HepG2 (cell line): ENCODE data around the gene EGFR. TPM values are rescaled to one million over a fixed set of nuclear protein-coding genes. Genes with fewer than 3 reads are reported as not detected.

Experiments used
- FOSL2 ChIP-seq: sonication (generic); formaldehyde crosslinking; IDR thresholded peaks from 2 replicates; pipeline ENCODE4 v1.4.0; 2020; ENCODE audit warnings: missing genetic modification reagents
- HOXA3 ChIP-seq: sonication (generic); formaldehyde crosslinking; IDR thresholded peaks from 2 replicates; pipeline ENCODE4 v1.5.0; 2020; ENCODE audit warnings: missing genetic modification reagents
- MAF1 ChIP-seq: sonication (generic); formaldehyde crosslinking; IDR thresholded peaks from 2 replicates; pipeline ENCODE4 v1.5.0; 2020; ENCODE audit warnings: missing genetic modification reagents, borderline replicate concordance
- PHF21A ChIP-seq: sonication (generic); formaldehyde crosslinking; IDR thresholded peaks from 2 replicates; pipeline ENCODE4 v1.5.0; 2020; ENCODE audit warnings: mild to moderate bottlenecking, missing genetic modification reagents
- POGZ ChIP-seq: sonication (generic); formaldehyde crosslinking; IDR thresholded peaks from 2 replicates; pipeline ENCODE4 v1.4.0; 2020; ENCODE audit warnings: mild to moderate bottlenecking, missing genetic modification reagents
- SNAPC2 ChIP-seq: sonication (generic); formaldehyde crosslinking; IDR thresholded peaks from 2 replicates; pipeline ENCODE4 v1.8.1; 2022; ENCODE audit warnings: mild to moderate bottlenecking, missing genetic modification reagents
- TAF1 ChIP-seq: sonication (generic); formaldehyde crosslinking; IDR thresholded peaks from 2 replicates; pipeline ENCODE4 v1.4.0; 2020; ENCODE audit warnings: missing genetic modification reagents
- ZFP36 ChIP-seq: fragments of 150-350 bp; IDR thresholded peaks from 2 replicates; pipeline ENCODE4 v1.6.1; 2018; ENCODE audit warnings: borderline replicate concordance, low read length, low read depth; ENCODE audit not compliant: partially characterized antibody
- ZNF234 ChIP-seq: sonication (generic); formaldehyde crosslinking; conservative IDR thresholded peaks from 2 replicates; pipeline ENCODE4 v1.5.1; 2020; ENCODE audit warnings: mild to moderate bottlenecking, missing genetic modification reagents
- ZNF468 ChIP-seq: sonication (generic); formaldehyde crosslinking; IDR thresholded peaks from 2 replicates; pipeline ENCODE4 v1.8.0; 2022; ENCODE audit warnings: mild to moderate bottlenecking, moderate library complexity, missing genetic modification reagents
- ZNF546 ChIP-seq: sonication (generic); formaldehyde crosslinking; conservative IDR thresholded peaks from 2 replicates; pipeline ENCODE4 v1.8.1; 2023; ENCODE audit warnings: mild to moderate bottlenecking, missing genetic modification reagents
- ZNF660 ChIP-seq: sonication (generic); formaldehyde crosslinking; IDR thresholded peaks from 2 replicates; pipeline ENCODE4 v1.5.1; 2020; ENCODE audit warnings: mild to moderate bottlenecking, low read depth, missing genetic modification reagents, borderline replicate concordance
- polyA plus RNA-seq, 8 experiments: library from polyadenylated mRNA; depleted of rRNA in 3 of 8; stranded (reverse) in 7 of 8; unstranded in 1 of 8; fragments of >200 nt; fragmentation: Illumina TruSeq in 4 of 8; extraction: Trizol in 4 of 8; gene quantifications; 2 replicates each; pipeline versions ENCODE4 v1.2.1 to v1.2.3, GENCODE V29; 2011 to 2016; ENCODE audit warnings: low read depth in 4 of 8, missing spikeins in 1 of 8, mixed read lengths in 1 of 8; ENCODE audit not compliant: insufficient read depth in 1 of 8
- total RNA-seq, 5 experiments: library from RNA; depleted of rRNA; stranded (reverse); fragments of >200 nt; fragmentation: Illumina TruSeq; extraction: Trizol; gene quantifications; 2 replicates each; pipeline ENCODE4 v1.2.3, GENCODE V29; 2016; ENCODE audit warnings: low read depth in 1 of 5
- TF ChIP-seq, protein P1 (sequence below): sonication (generic); formaldehyde crosslinking; IDR thresholded peaks from 2 replicates; pipeline ENCODE4 v1.5.1; 2020; ENCODE audit warnings: missing genetic modification reagents, mild to moderate bottlenecking, borderline replicate concordance
- TF ChIP-seq, protein P2 (sequence below): IDR thresholded peaks from 2 replicates; pipeline ENCODE4 v1.6.1; 2016; ENCODE audit warnings: missing genetic modification reagents, missing compliant biosample characterization
- TF ChIP-seq, protein P3 (sequence below): sonication (generic); formaldehyde crosslinking; IDR thresholded peaks from 2 replicates; pipeline ENCODE4 v1.4.0; 2020; ENCODE audit warnings: missing genetic modification reagents
- TF ChIP-seq, protein P4 (sequence below), 2 experiments: sonication (generic) in 1 of 2; formaldehyde crosslinking in 1 of 2; IDR thresholded peaks; 2 replicates each; pipeline versions ENCODE4 v1.4.0 to v1.6.1; 2016 to 2020; ENCODE audit warnings: borderline replicate concordance in 1 of 2, low read depth in 1 of 2, mild to moderate bottlenecking in 1 of 2, missing genetic modification reagents in 1 of 2
- TF ChIP-seq, protein P5 (sequence below): sonication (generic); formaldehyde crosslinking; IDR thresholded peaks from 2 replicates; pipeline ENCODE4 v1.4.0; 2020; ENCODE audit warnings: missing genetic modification reagents, borderline replicate concordance

The EGFR gene
- total and polyA plus RNA-seq, 2 of the 13 experiments (the other 11 are each of a cell fraction or from before 2014, with no cell fraction given), result 7.0 to 10.0 TPM

DNA sequence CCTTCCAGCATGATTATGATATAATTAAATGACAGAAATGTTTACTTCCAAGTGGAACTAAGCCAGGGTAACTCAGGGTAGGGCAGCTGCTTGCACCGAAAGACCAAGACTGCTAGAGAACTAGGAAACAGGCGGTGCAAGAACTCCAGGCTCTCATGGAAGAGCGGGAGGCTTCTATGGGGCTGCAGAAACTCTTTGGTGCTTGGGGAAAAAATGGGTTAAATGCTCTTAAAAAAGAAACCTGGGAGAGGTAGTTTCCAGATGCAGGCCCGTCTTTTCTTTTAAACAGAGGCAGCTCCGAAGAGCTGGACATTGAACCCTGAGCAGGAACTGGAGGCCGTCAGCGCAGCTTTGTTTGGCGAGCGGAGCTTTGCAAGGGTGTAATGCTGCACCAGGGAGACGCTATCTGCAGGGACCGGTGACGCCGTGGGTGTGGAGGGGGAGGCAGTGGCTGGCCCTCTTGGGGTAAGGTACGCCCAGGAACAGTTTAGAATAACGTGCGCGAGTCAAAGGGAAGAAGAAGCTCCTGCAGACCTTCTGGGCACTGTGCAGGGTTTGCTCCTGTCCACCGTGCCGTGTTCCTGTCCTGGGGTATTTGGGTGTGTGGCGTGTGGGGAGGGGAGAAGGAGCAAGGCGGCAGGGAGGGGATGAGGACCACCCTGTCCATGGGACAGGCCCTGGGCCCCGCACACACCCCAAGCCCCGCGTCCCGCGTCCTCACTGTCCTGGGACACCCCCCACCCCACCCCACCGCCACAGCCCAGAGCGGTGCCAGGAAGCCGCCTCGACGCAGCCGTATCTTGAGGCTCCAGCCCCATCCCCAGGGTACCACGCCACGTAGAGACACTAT, 59.0 kb downstream of the EGFR start (continued):
- TF ChIP-seq, protein P1, sequence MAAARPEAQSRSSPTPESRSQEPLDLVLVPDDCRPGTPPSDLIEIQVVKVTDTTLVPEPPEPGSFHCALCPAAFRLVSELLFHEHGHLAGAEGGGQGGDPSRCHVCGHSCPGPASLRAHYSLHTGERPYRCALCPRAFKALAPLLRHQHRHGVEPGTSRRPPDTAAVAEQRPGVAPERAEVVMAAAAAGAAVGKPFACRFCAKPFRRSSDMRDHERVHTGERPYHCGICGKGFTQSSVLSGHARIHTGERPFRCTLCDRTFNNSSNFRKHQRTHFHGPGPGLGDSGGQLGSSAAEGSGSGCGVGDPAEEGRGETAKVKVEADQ (CRISPR knock-in tag), result peak; percentile 71; the same call in 1 of the 2 replicates
- TF ChIP-seq ZNF546 (CRISPR knock-in tag), result 0 out of 2 replicates have a peak, but pooled peaks have one; percentile 3
- TF ChIP-seq ZFP36, result no peak
- TF ChIP-seq, protein P2, sequence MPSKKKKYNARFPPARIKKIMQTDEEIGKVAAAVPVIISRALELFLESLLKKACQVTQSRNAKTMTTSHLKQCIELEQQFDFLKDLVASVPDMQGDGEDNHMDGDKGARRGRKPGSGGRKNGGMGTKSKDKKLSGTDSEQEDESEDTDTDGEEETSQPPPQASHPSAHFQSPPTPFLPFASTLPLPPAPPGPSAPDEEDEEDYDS, result no peak
- TF ChIP-seq, protein P3, sequence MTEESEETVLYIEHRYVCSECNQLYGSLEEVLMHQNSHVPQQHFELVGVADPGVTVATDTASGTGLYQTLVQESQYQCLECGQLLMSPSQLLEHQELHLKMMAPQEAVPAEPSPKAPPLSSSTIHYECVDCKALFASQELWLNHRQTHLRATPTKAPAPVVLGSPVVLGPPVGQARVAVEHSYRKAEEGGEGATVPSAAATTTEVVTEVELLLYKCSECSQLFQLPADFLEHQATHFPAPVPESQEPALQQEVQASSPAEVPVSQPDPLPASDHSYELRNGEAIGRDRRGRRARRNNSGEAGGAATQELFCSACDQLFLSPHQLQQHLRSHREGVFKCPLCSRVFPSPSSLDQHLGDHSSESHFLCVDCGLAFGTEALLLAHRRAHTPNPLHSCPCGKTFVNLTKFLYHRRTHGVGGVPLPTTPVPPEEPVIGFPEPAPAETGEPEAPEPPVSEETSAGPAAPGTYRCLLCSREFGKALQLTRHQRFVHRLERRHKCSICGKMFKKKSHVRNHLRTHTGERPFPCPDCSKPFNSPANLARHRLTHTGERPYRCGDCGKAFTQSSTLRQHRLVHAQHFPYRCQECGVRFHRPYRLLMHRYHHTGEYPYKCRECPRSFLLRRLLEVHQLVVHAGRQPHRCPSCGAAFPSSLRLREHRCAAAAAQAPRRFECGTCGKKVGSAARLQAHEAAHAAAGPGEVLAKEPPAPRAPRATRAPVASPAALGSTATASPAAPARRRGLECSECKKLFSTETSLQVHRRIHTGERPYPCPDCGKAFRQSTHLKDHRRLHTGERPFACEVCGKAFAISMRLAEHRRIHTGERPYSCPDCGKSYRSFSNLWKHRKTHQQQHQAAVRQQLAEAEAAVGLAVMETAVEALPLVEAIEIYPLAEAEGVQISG (CRISPR knock-in tag), result peak; percentile 65
- TF ChIP-seq TAF1 (CRISPR knock-in tag), result peak; percentile 44; the same call in 1 of the 2 replicates
- TF ChIP-seq ZNF660 (CRISPR knock-in tag), result no peak
- TF ChIP-seq, protein P4, sequence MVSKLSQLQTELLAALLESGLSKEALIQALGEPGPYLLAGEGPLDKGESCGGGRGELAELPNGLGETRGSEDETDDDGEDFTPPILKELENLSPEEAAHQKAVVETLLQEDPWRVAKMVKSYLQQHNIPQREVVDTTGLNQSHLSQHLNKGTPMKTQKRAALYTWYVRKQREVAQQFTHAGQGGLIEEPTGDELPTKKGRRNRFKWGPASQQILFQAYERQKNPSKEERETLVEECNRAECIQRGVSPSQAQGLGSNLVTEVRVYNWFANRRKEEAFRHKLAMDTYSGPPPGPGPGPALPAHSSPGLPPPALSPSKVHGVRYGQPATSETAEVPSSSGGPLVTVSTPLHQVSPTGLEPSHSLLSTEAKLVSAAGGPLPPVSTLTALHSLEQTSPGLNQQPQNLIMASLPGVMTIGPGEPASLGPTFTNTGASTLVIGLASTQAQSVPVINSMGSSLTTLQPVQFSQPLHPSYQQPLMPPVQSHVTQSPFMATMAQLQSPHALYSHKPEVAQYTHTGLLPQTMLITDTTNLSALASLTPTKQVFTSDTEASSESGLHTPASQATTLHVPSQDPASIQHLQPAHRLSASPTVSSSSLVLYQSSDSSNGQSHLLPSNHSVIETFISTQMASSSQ (IDR thresholded peaks at IDR 0.05; ENCODE audit: low read depth), result no peak
- TF ChIP-seq, protein P4 (CRISPR knock-in tag; IDR thresholded peaks at IDR 0.05; ENCODE audit: borderline replicate concordance), result peak; percentile 15; the same call in 1 of the 2 replicates
- TF ChIP-seq HOXA3, result peak; percentile 69; the same call in 1 of the 2 replicates
- TF ChIP-seq ZNF234, result 0 out of 2 replicates have a peak, but pooled peaks have one; percentile 14
- TF ChIP-seq POGZ (CRISPR knock-in tag), result peak; percentile 13; the same call in 1 of the 2 replicates
- no peak for TF ChIP-seq SNAPC2 (CRISPR knock-in tag)
- TF ChIP-seq, protein P5, sequence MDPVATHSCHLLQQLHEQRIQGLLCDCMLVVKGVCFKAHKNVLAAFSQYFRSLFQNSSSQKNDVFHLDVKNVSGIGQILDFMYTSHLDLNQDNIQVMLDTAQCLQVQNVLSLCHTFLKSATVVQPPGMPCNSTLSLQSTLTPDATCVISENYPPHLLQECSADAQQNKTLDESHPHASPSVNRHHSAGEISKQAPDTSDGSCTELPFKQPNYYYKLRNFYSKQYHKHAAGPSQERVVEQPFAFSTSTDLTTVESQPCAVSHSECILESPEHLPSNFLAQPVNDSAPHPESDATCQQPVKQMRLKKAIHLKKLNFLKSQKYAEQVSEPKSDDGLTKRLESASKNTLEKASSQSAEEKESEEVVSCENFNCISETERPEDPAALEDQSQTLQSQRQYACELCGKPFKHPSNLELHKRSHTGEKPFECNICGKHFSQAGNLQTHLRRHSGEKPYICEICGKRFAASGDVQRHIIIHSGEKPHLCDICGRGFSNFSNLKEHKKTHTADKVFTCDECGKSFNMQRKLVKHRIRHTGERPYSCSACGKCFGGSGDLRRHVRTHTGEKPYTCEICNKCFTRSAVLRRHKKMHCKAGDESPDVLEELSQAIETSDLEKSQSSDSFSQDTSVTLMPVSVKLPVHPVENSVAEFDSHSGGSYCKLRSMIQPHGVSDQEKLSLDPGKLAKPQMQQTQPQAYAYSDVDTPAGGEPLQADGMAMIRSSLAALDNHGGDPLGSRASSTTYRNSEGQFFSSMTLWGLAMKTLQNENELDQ (CRISPR knock-in tag), result no peak
- peak; percentile 48; the same call in 1 of the 2 replicates for TF ChIP-seq FOSL2 (CRISPR knock-in tag)
- peak; percentile 64 for TF ChIP-seq PHF21A (CRISPR knock-in tag)
- no peak for TF ChIP-seq MAF1 (CRISPR knock-in tag)
- TF ChIP-seq ZNF468 (CRISPR knock-in tag), result no peak
